Osteocyte (in vitro differentiated cells): Measurements from ENCODE around the gene TGOLN2. TPM values are rescaled to one million over a fixed set of nuclear protein-coding genes. Genes with fewer than 3 reads are reported as not detected.
A peak's percentile ranks its signal among the peaks of the same experiment; 100 is the strongest.
"Not testable (repeated sequence)": the region's sequence is repeated elsewhere in the genome, so short reads cannot be mapped to it uniquely, and the experiment has no call there.

Source experiments
- DNase-seq: peaks from one replicate; pipeline ENCODE4 v3.0.0; 2021; ENCODE audit warnings: mixed read lengths; ENCODE audit not compliant: unreplicated experiment; ENCODE audit errors: extremely low spot score
- H3K27ac Mint-ChIP-seq: one replicate; pipeline ENCODE4 v1.8.0; 2021; ENCODE audit warnings: mild to moderate bottlenecking, mixed read lengths; ENCODE audit not compliant: unreplicated experiment
- H3K27me3 Mint-ChIP-seq: one replicate; pipeline ENCODE4 v1.8.0; 2021; ENCODE audit warnings: mixed read lengths; ENCODE audit not compliant: unreplicated experiment
- H3K36me3 Mint-ChIP-seq: one replicate; pipeline ENCODE4 v1.8.0; 2021; ENCODE audit warnings: mixed read lengths; ENCODE audit not compliant: unreplicated experiment
- H3K4me1 Mint-ChIP-seq: one replicate; pipeline ENCODE4 v1.8.0; 2021; ENCODE audit warnings: mixed read lengths; ENCODE audit not compliant: unreplicated experiment
- H3K4me3 Mint-ChIP-seq: one replicate; pipeline ENCODE4 v1.8.0; 2021; ENCODE audit warnings: mild to moderate bottlenecking, moderate library complexity, mixed read lengths; ENCODE audit not compliant: unreplicated experiment
- H3K9me3 Mint-ChIP-seq: one replicate; pipeline ENCODE4 v1.8.0; 2021; ENCODE audit warnings: mixed read lengths; ENCODE audit not compliant: unreplicated experiment
- CTCF ChIP-seq: fragments of 200-600 bp; sonication (generic); IDR thresholded peaks from 2 replicates; pipeline ENCODE4 v1.5.0; 2021; ENCODE audit warnings: antibody characterized with exemption, mild to moderate bottlenecking, moderate library complexity
- total RNA-seq: library from RNA; stranded (reverse); gene quantifications from 2 replicates; pipeline ENCODE4 v1.2.1, GENCODE V29; 2021

The TGOLN2 gene
- total RNA-seq, 1 donor from 2014 or later, result 91.2 TPM

GRCh38 chr2:85319796-85320195 is 8.0 kb downstream of the TGOLN2 start:
- no peak for DNase-seq
- no peaks in the 10 kb centered on the region for H3K27me3 Mint-ChIP-seq
- H3K9me3 Mint-ChIP-seq, result no peaks in the 10 kb centered on the region
- no peak overlapping the region for H3K4me3 Mint-ChIP-seq
- peak overlapping the region; percentile 6 for H3K27ac Mint-ChIP-seq
- H3K4me1 Mint-ChIP-seq, result peaks cover 13% of the 10 kb centered on the region
- TF ChIP-seq CTCF, result no peak
- H3K36me3 Mint-ChIP-seq, result peaks cover 56% of the 10 kb centered on the region

DNA sequence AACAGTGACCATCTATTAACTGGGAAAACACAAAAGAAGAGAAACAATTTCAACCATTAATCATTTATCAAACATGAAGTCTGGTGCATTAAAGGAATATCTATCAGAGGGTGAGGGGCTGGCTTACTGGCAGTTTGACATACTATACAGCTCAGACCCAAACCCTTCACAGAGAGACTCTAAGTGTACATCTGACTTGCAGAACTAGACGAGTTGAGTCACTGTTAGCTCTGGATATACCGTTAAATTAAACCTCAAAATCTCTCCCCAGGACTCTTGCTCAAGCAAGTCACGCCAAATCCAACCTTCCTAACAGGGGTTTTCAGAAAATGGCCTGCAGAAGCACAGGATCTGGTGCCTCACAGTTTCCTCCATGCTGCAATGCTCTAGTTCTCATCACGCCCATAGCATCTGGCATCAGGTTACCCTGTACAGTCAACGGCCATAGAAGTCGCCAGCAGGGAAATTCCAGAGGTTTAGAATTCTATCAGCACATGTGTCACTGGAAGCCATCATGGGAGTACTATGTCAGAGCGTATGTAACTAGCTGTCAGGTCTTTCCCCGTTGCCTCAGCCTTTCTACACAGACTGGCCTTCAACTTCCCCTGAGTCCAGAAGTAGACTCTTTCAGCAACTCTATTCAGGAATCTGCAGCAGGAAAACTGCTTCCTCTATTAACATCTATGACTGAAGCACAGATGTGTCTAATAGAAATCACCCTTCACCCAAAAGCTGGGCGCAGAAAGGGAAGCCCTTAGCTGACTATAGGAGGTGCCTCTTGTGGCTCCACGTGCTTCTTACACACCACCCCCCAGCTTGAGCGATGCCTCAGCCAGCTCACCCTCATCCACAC is 9.3 kb downstream of the TGOLN2 start:
- Mint-ChIP-seq H3K27me3 (no peaks in the 10 kb centered on the region), H3K27ac (peak overlapping the region; percentile 27), H3K4me1 (peaks cover 21% of the 10 kb centered on the region), H3K9me3 (no peaks in the 10 kb centered on the region), H3K36me3 (peaks cover 47% of the 10 kb centered on the region), H3K4me3 (no peak overlapping the region)
- TF ChIP-seq CTCF, result no peak
- DNase-seq, result no peak

GRCh38 chr2:85315921-85316320 is 11.9 kb downstream of the TGOLN2 start:
- H3K27ac Mint-ChIP-seq, H3K9me3 Mint-ChIP-seq, DNase-seq, H3K27me3 Mint-ChIP-seq, H3K4me3 Mint-ChIP-seq: not testable (repeated sequence)
- Mint-ChIP-seq H3K36me3 (peaks cover 26% of the 10 kb centered on the region), H3K4me1 (peaks cover 21% of the 10 kb centered on the region)

GRCh38 chr2:85314884-85315242 is 12.9 kb downstream of the TGOLN2 start:
- TF ChIP-seq CTCF, result no peak
- no peak overlapping the region for H3K27ac Mint-ChIP-seq
- H3K9me3 Mint-ChIP-seq, result no peaks in the 10 kb centered on the region
- DNase-seq, result no peak
- no peaks in the 10 kb centered on the region for H3K27me3 Mint-ChIP-seq
- peaks cover 25% of the 10 kb centered on the region for H3K36me3 Mint-ChIP-seq
- H3K4me3 Mint-ChIP-seq, result no peak overlapping the region
- H3K4me1 Mint-ChIP-seq, result peaks cover 25% of the 10 kb centered on the region

GRCh38 chr2:85312404-85312803 is 15.4 kb downstream of the TGOLN2 start:
- TF ChIP-seq CTCF, result no peak
- no peak for DNase-seq
- Mint-ChIP-seq H3K27ac (no peak overlapping the region), H3K4me1 (peaks cover 25% of the 10 kb centered on the region), H3K27me3 (no peaks in the 10 kb centered on the region), H3K36me3 (peaks cover 20% of the 10 kb centered on the region), H3K9me3 (no peaks in the 10 kb centered on the region), H3K4me3 (no peak overlapping the region)
